IMR-90 (cell line): ENCODE data around the gene PTGS1. TPM values are rescaled to one million over a fixed set of nuclear protein-coding genes. Genes with fewer than 3 reads are reported as not detected.

ENCODE experiments used
- ATAC-seq: fragments of 200-7000 bp; cut with Tn5 transposase; 2 replicates; pipeline ENCODE4 v1.9.1; 2020; ENCODE audit warnings: low read depth, mild to moderate bottlenecking, moderate library complexity
- BruUV-seq: library from RNA; stranded (reverse); fragments of 400-500 nt; replicated peaks from 2 replicates; lab custom pipeline; 2021; lab: Mats Ljungman, UMichigan
- CTCF ChIA-PET: fragments of 300-600 bp; formaldehyde crosslinking; extraction: SDS; loops from one replicate; lab custom pipeline; 2021; ENCODE audit warnings: antibody characterized with exemption; lab: Yijun Ruan, JAX
- POLR2A ChIA-PET: fragments of 300-600 bp; sonication (Branson Sonifier 250); formaldehyde crosslinking; loops from one replicate; lab custom pipeline; 2022; ENCODE audit warnings: antibody characterized with exemption; ENCODE audit not compliant: unreplicated experiment; lab: Charles Lee
- DNase-seq: peaks from one replicate; pipeline ENCODE4 v3.0.0; 2013
- H2AFZ ChIP-seq: replicated peaks from 2 replicates; pipeline ENCODE3; 2013; ENCODE audit warnings: low read length, mild to moderate bottlenecking; ENCODE audit not compliant: poor library complexity
- H2AK5ac ChIP-seq: 2 replicates; pipeline ENCODE4 v1.6.1; 2013; ENCODE audit warnings: low read depth, low read length, inconsistent platforms
- H2AK9ac ChIP-seq: replicated peaks from 2 replicates; pipeline ENCODE3; 2013; ENCODE audit warnings: mild to moderate bottlenecking, low read depth, low read length, moderate library complexity; ENCODE audit not compliant: poor library complexity
- H2BK120ac ChIP-seq: 2 replicates; pipeline ENCODE4 v1.6.1; 2013; ENCODE audit warnings: low read depth, low read length, inconsistent platforms
- H2BK15ac ChIP-seq: 3 replicates; pipeline ENCODE4 v1.6.1; 2013; ENCODE audit warnings: low read depth, low read length, inconsistent platforms
- H2BK20ac ChIP-seq: 2 replicates; pipeline ENCODE4 v1.6.1; 2013; ENCODE audit warnings: low read depth, mild to moderate bottlenecking, inconsistent platforms, low read length, moderate library complexity
- H2BK5ac ChIP-seq: 2 replicates; pipeline ENCODE4 v1.6.1; 2013; ENCODE audit warnings: mild to moderate bottlenecking, low read depth, low read length, inconsistent platforms; ENCODE audit not compliant: poor library complexity, severe bottlenecking
- H3K14ac ChIP-seq: replicated peaks from 2 replicates; pipeline ENCODE4 v1.6.1; 2013; ENCODE audit warnings: low read depth, low read length, inconsistent platforms
- H3K18ac ChIP-seq: 2 replicates; pipeline ENCODE4 v1.6.1; 2013; ENCODE audit warnings: low read depth, low read length, control low read depth
- H3K23ac ChIP-seq: 2 replicates; pipeline ENCODE4 v1.6.1; 2013; ENCODE audit warnings: low read depth, low read length, inconsistent platforms
- H3K27ac ChIP-seq: 2 replicates; pipeline ENCODE4 v1.5.1; 2013; ENCODE audit warnings: mild to moderate bottlenecking, control low read depth, low read length; ENCODE audit not compliant: insufficient read depth
- H3K27me3 ChIP-seq: 2 replicates; pipeline ENCODE4 v1.6.1; 2013; ENCODE audit warnings: low read length; ENCODE audit not compliant: control insufficient read depth, insufficient read depth
- H3K36me3 ChIP-seq: 2 replicates; pipeline ENCODE4 v1.6.1; 2013; ENCODE audit warnings: low read length, mixed read lengths; ENCODE audit not compliant: control insufficient read depth, insufficient read depth
- H3K4ac ChIP-seq: 2 replicates; pipeline ENCODE4 v1.6.1; 2013; ENCODE audit warnings: low read depth, low read length, inconsistent platforms
- H3K4me1 ChIP-seq: 2 replicates; pipeline ENCODE4 v1.6.1; 2013; ENCODE audit warnings: low read length, mixed read lengths; ENCODE audit not compliant: control insufficient read depth, insufficient read depth
- H3K4me2 ChIP-seq: 2 replicates; pipeline ENCODE4 v1.6.1; 2013; ENCODE audit warnings: low read depth, mild to moderate bottlenecking, control low read depth, low read length, moderate library complexity
- H3K4me3 ChIP-seq: 2 replicates; pipeline ENCODE4 v1.5.1; 2013; ENCODE audit warnings: low read depth, mild to moderate bottlenecking, control low read depth, low read length, moderate library complexity; ENCODE audit not compliant: insufficient read depth
- H3K56ac ChIP-seq: 2 replicates; pipeline ENCODE4 v1.6.1; 2013; ENCODE audit warnings: low read length, inconsistent platforms; ENCODE audit not compliant: insufficient read depth; ENCODE audit errors: extremely low read depth
- H3K79me1 ChIP-seq, 2 experiments: 2 replicates each; pipeline ENCODE4 v1.6.1; 2013; ENCODE audit warnings: low read length in 2 of 2, inconsistent platforms in 1 of 2, low read depth in 1 of 2
- H3K9ac ChIP-seq: 2 replicates; pipeline ENCODE4 v1.6.1; 2013; ENCODE audit warnings: low read depth, low read length, control low read depth
- H3K9me1 ChIP-seq: 2 replicates; pipeline ENCODE4 v1.6.1; 2013; ENCODE audit warnings: low read length, inconsistent platforms; ENCODE audit not compliant: insufficient read depth
- H3K9me3 ChIP-seq: 2 replicates; pipeline ENCODE4 v1.6.1; 2013; ENCODE audit warnings: low read length; ENCODE audit not compliant: control insufficient read depth, insufficient read depth
- H4K20me1 ChIP-seq: 2 replicates; pipeline ENCODE4 v1.6.1; 2013; ENCODE audit warnings: low read length, inconsistent platforms; ENCODE audit not compliant: insufficient read depth
- H4K5ac ChIP-seq: 2 replicates; pipeline ENCODE4 v1.6.1; 2013; ENCODE audit warnings: mild to moderate bottlenecking, low read depth, low read length, control low read depth
- H4K8ac ChIP-seq, 2 experiments: 2 replicates each; pipeline ENCODE4 v1.6.1; 2013; ENCODE audit warnings: low read depth in 2 of 2, low read length in 2 of 2, control low read depth in 1 of 2, inconsistent platforms in 1 of 2
- H4K91ac ChIP-seq: 2 replicates; pipeline ENCODE4 v1.6.1; 2013; ENCODE audit warnings: low read depth, low read length, inconsistent platforms; ENCODE audit not compliant: insufficient read depth
- MAFK ChIP-seq: IDR thresholded peaks from 2 replicates; pipeline ENCODE4 v1.6.1; 2012; ENCODE audit warnings: low read depth, low read length, improper control_type of control experiment
- RAD21 ChIP-seq: IDR thresholded peaks from 2 replicates; pipeline ENCODE4 v1.6.1; 2012; ENCODE audit warnings: low read length, improper control_type of control experiment
- RFX5 ChIP-seq: IDR thresholded peaks from 2 replicates; pipeline ENCODE4 v1.8.0; 2012; ENCODE audit warnings: low read depth, mild to moderate bottlenecking, low read length, moderate library complexity
- SMC3 ChIP-seq: fragments of 150-350 bp; IDR thresholded peaks from 2 replicates; pipeline ENCODE4 v1.6.1; 2016; ENCODE audit warnings: low read depth, mild to moderate bottlenecking, antibody characterized with exemption, low read length, moderate library complexity
- WGBS, 2 experiments: methylation state at CpG; one replicate each; pipeline versions ENCODE4 v1.1.5 to v1.1.7; 2013; ENCODE audit warnings: missing lambda C conversion rate in 2 of 2; ENCODE audit not compliant: insufficient read length in 1 of 2; ENCODE audit errors: extremely low coverage in 2 of 2; 5-methylcytosine and 5-hydroxymethylcytosine counted together
- dilution Hi-C: fragments of 300-500 bp; cut with HindIII; formaldehyde crosslinking; loops from one replicate; pipeline ENCODE4 v1.14.3; 2018; ENCODE audit warnings: low sequenced_read_pairs; ENCODE audit not compliant: unreplicated experiment
- in situ Hi-C: fragments of 300-500 bp; cut with MboI; formaldehyde crosslinking; loops from 3 replicates; pipeline ENCODE4 v1.14.3; 2019; ENCODE audit warnings: low sequenced_read_pairs, inconsistent platforms, mixed read lengths
- intact Hi-C: fragments of 100-400 bp; cut with micrococcal nuclease; formaldehyde crosslinking; loops from 2 replicates; pipeline ENCODE4 v1.10.0; 2022
- polyA plus RNA-seq, 3 experiments: library from polyadenylated mRNA; depleted of rRNA; stranded (reverse); fragments of >200 nt; gene quantifications; 2 replicates each; pipeline ENCODE4 v1.2.3, GENCODE V29; 2012; ENCODE audit warnings: low replicate concordance in 1 of 3
- total RNA-seq: library from RNA; depleted of rRNA; stranded (reverse); fragments of >200 nt; gene quantifications from 2 replicates; pipeline ENCODE4 v1.2.3, GENCODE V29; 2012

Gene PTGS1
- total and polyA plus RNA-seq, 2 of the 4 experiments (the other 2 are of a cell fraction), result 24.7 to 38.3 TPM

- Histone ChIP-seq H2AFZ (no peak overlapping the region), H4K20me1 (no peaks in the 10 kb centered on the region), H3K9ac (no peak overlapping the region), H3K4me2 (no peak overlapping the region), H3K56ac (no peak overlapping the region), H2BK20ac (no peak overlapping the region), H2AK5ac (peak overlapping the region; percentile 58; the same call in 1 of the 2 replicates), H3K23ac (no peak overlapping the region), H3K18ac (no peak overlapping the region), H3K4ac (no peak overlapping the region), H3K9me3 (no peaks in the 10 kb centered on the region), H3K4me3 (no peak overlapping the region), H2BK15ac (no peak overlapping the region), H4K8ac (no peak overlapping the region), H2BK120ac (no peak overlapping the region), H3K36me3 (no peaks in the 10 kb centered on the region), H4K5ac (no peak overlapping the region), H4K91ac (no peak overlapping the region), H2BK5ac (no peak overlapping the region), H3K4me1 (peaks cover 6% of the 10 kb centered on the region), H3K79me1 (no peaks in the 10 kb centered on the region), H3K27ac (no peak overlapping the region), H3K27me3 (no peaks in the 10 kb centered on the region), H2AK9ac (no peak overlapping the region), H3K9me1 (no peaks in the 10 kb centered on the region), H3K14ac (no peak overlapping the region)
- CTCF ChIA-PET, result interaction anchor here (1.9 to 2.6 kb wide), 2 partner anchors 223 to 250 kb away, joined by 19 to 43 read pairs; no protein-coding TSS in a partner anchor
- dilution Hi-C loops (no loop called here), intact Hi-C loops (no loop called here), in situ Hi-C loops (no loop called here)
- WGBS, 2 experiments, result 80% methylated on average over 1 of the region's 4 CpGs; no CpG with 5 or more reads in 1 of the 2 experiments
- DNase-seq (no peak), ATAC-seq (no peak)
- TF ChIP-seq MAFK (no peak), SMC3 (no peak), RFX5 (no peak), RAD21 (no peak)
- no TSS peak for BruUV-seq
- POLR2A ChIA-PET, result no interaction called here
Measured at GRCh38 chr9:122349201-122349600, 21.6 kb upstream of the PTGS1 start.
